Hepatocyte (in vitro differentiated cells): ENCODE measurements around the gene ACCSL.

Experiments
- CTCF ChIP-seq: fragments of 200-600 bp; sonication (generic); IDR thresholded peaks from 2 replicates; pipeline ENCODE4 v1.5.1; 2016; ENCODE audit warnings: antibody characterized with exemption, mild to moderate bottlenecking; ENCODE audit not compliant: poor library complexity
- EZH2 ChIP-seq: fragments of 200-600 bp; sonication (generic); IDR thresholded peaks from 2 replicates; pipeline ENCODE4 v1.6.1; 2016; ENCODE audit warnings: antibody characterized with exemption, mild to moderate bottlenecking, borderline replicate concordance

GRCh38 chr11:44049832-44050231 is 2.1 kb downstream of the ACCSL start:
- TF ChIP-seq CTCF (no peak), EZH2 (no peak)
